Endothelial cell of umbilical vein (primary cell): ENCODE measurements around the gene RAB36. TPM values are rescaled to one million over a fixed set of nuclear protein-coding genes. Genes with fewer than 3 reads are reported as not detected.

Experiments used
- BruUV-seq: library from RNA; stranded (reverse); fragments of 400-500 nt; replicated peaks from 2 replicates; lab custom pipeline; 2021; lab: Mats Ljungman, UMichigan
- CTCF ChIA-PET: fragments of 300-600, 350-600 bp; sonication (Branson Sonifier 250); formaldehyde crosslinking; loops from one replicate; lab custom pipeline; 2021; ENCODE audit warnings: antibody characterized with exemption, inconsistent platforms; lab: Charles Lee
- POLR2A ChIA-PET: fragments of 300-600, 350-600 bp; sonication (Branson Sonifier 250); formaldehyde crosslinking; loops from one replicate; lab custom pipeline; 2021; ENCODE audit warnings: antibody characterized with exemption, inconsistent platforms; lab: Charles Lee
- DNase-seq: peaks from one replicate; pipeline ENCODE4 v3.0.0-alpha.2; 2011; ENCODE audit warnings: low read depth, low spot score
- FAIRE-seq: peaks from 2 replicates; lab custom pipeline; 2011; peaks lifted over from hg19 to GRCh38; lab: Jason Lieb, UNC
- H2AFZ ChIP-seq: 2 replicates; pipeline ENCODE4 v1.6.0; 2012; ENCODE audit warnings: low read depth, low read length, control low read depth, inconsistent platforms
- H3K27ac ChIP-seq: 2 replicates; pipeline ENCODE4 v1.5.1; 2011; ENCODE audit warnings: low read depth, mild to moderate bottlenecking, control low read depth, low read length, moderate library complexity; ENCODE audit not compliant: insufficient read depth
- H3K27me3 ChIP-seq, 2 experiments: 2 replicates each; pipeline versions ENCODE4 v1.6.0 to v1.6.1; 2011; ENCODE audit warnings: low read length in 2 of 2, mixed read lengths in 1 of 2; ENCODE audit not compliant: control insufficient read depth in 2 of 2, insufficient read depth in 2 of 2
- H3K36me3 ChIP-seq, 2 experiments: 2 replicates in 1 of 2; 3 replicates in 1 of 2; pipeline ENCODE4 v1.5.1; 2011; ENCODE audit warnings: low read length in 2 of 2, mild to moderate bottlenecking in 1 of 2, moderate library complexity in 1 of 2; ENCODE audit not compliant: control insufficient read depth in 2 of 2, insufficient read depth in 2 of 2; ENCODE audit errors: extremely low read depth in 1 of 2
- H3K4me1 ChIP-seq: 3 replicates; pipeline ENCODE4 v1.5.1; 2011; ENCODE audit warnings: mild to moderate bottlenecking, low read length; ENCODE audit not compliant: control insufficient read depth, insufficient read depth; ENCODE audit errors: extremely low read depth
- H3K4me2 ChIP-seq: 2 replicates; pipeline ENCODE4 v1.6.1; 2011; ENCODE audit warnings: low read length, control low read depth, mixed read lengths; ENCODE audit not compliant: insufficient read depth
- H3K4me3 ChIP-seq, 3 experiments: fragments of 200-600 bp in 1 of 3; sonication (generic), shearing (Covaris generic) in 1 of 3; replicated peaks in 1 of 3; 2 replicates each; pipeline ENCODE4 v1.5.1; 2011 to 2016; ENCODE audit warnings: control low read depth in 3 of 3, low read length in 3 of 3, mild to moderate bottlenecking in 2 of 3, inconsistent platforms in 1 of 3, low read depth in 1 of 3, moderate library complexity in 1 of 3; ENCODE audit not compliant: insufficient read depth in 1 of 3
- H3K79me2 ChIP-seq: 2 replicates; pipeline ENCODE4 v1.6.0; 2012; ENCODE audit warnings: low read length, inconsistent platforms; ENCODE audit not compliant: control insufficient read depth, insufficient read depth
- H3K9ac ChIP-seq: replicated peaks from 2 replicates; pipeline ENCODE3; 2011; ENCODE audit warnings: low read length, control low read depth; ENCODE audit not compliant: insufficient read depth; ENCODE audit errors: extremely low read depth
- H3K9me1 ChIP-seq: replicated peaks from 3 replicates; pipeline ENCODE4 v1.6.0; 2011; ENCODE audit warnings: mild to moderate bottlenecking, low read length; ENCODE audit not compliant: control insufficient read depth, insufficient read depth; ENCODE audit errors: extremely low read depth
- H3K9me3 ChIP-seq: replicated peaks from 2 replicates; pipeline ENCODE4 v1.5.1; 2012; ENCODE audit warnings: low read length, inconsistent platforms; ENCODE audit not compliant: control insufficient read depth, insufficient read depth
- H4K20me1 ChIP-seq: replicated peaks from 2 replicates; pipeline ENCODE3; 2011; ENCODE audit warnings: mild to moderate bottlenecking, low read length; ENCODE audit not compliant: control insufficient read depth, insufficient read depth; ENCODE audit errors: extremely low read depth
- EZH2 ChIP-seq: IDR thresholded peaks from 2 replicates; pipeline ENCODE4 v1.6.1; 2012; ENCODE audit warnings: borderline replicate concordance, low read depth, mild to moderate bottlenecking, moderate library complexity, low read length, inconsistent platforms; ENCODE audit not compliant: severe bottlenecking
- FOS ChIP-seq: IDR thresholded peaks from 2 replicates; pipeline ENCODE4 v1.6.1; 2011; ENCODE audit warnings: mild to moderate bottlenecking, low read length, moderate library complexity, borderline replicate concordance; ENCODE audit not compliant: insufficient read depth
- GATA2 ChIP-seq: IDR thresholded peaks from 2 replicates; pipeline ENCODE4 v1.7.0; 2011; ENCODE audit warnings: low read depth, mild to moderate bottlenecking, moderate library complexity, mixed read lengths, low read length; ENCODE audit not compliant: insufficient read length, insufficient read depth
- JUN ChIP-seq: IDR thresholded peaks from 2 replicates; pipeline ENCODE4 v1.6.1; 2011; ENCODE audit warnings: borderline replicate concordance, low read depth; ENCODE audit not compliant: insufficient read length, insufficient read depth
- MAX ChIP-seq: IDR thresholded peaks from 2 replicates; pipeline ENCODE4 v1.6.1; 2011; ENCODE audit not compliant: insufficient read depth, insufficient read length
- MYC ChIP-seq: IDR thresholded peaks from one replicate; pipeline ENCODE4 v1.6.1; 2011; ENCODE audit warnings: mild to moderate bottlenecking, low read depth, low read length
- POLR2A ChIP-seq: IDR thresholded peaks from 2 replicates; pipeline ENCODE4 v1.6.1; 2012; ENCODE audit warnings: low read depth, mild to moderate bottlenecking, control low read depth, low read length
- POLR2AphosphoS5 ChIP-seq: IDR thresholded peaks from 2 replicates; pipeline ENCODE4 v1.6.1; 2012; ENCODE audit warnings: low read depth, mild to moderate bottlenecking, control low read depth, low read length, moderate library complexity; ENCODE audit not compliant: insufficient read depth
- dilution Hi-C: fragments of 300-500 bp; cut with MboI; formaldehyde crosslinking; loops from one replicate; pipeline ENCODE4 v1.15.0; 2019; ENCODE audit warnings: low sequenced_read_pairs; ENCODE audit not compliant: extremely low pct_ligation_motif_present
- intact Hi-C: fragments of 100-400 bp; cut with micrococcal nuclease; formaldehyde crosslinking; loops from one replicate; pipeline ENCODE4 v1.10.0; 2022
- polyA plus RNA-seq, 4 experiments: library from polyadenylated mRNA; depleted of rRNA in 3 of 4; stranded (reverse) in 3 of 4; unstranded in 1 of 4; fragments of >200 nt; gene quantifications; 2 replicates each; pipeline versions ENCODE4 v1.2.1 to v1.2.3, GENCODE V29; 2011 to 2012; ENCODE audit warnings: missing spikeins in 1 of 4
- total RNA-seq: library from RNA; stranded (reverse); gene quantifications from 2 replicates; pipeline ENCODE4 v1.2.3, GENCODE V29; 2021
- TF ChIP-seq, protein P1 (sequence below), 2 donors: IDR thresholded peaks; 1 replicate in 1 of 2; 2 replicates in 1 of 2; pipeline ENCODE4 v1.5.1; 2011; ENCODE audit warnings: low read length in 2 of 2, mild to moderate bottlenecking in 2 of 2, moderate library complexity in 2 of 2, control low read depth in 1 of 2, inconsistent platforms in 1 of 2, low read depth in 1 of 2; ENCODE audit not compliant: insufficient read depth in 1 of 2; ENCODE audit errors: extremely low read depth in 1 of 2

RAB36 gene
- total and polyA plus RNA-seq, 2 donors (not counting 3 experiments of a cell fraction or from before 2014, with no cell fraction given), result 2.7 to 3.1 TPM

GRCh38 chr22:23156286-23156685, 11.0 kb downstream of the RAB36 start:
- no peak for FAIRE-seq
- Histone ChIP-seq H3K9me3 (no peaks in the 10 kb centered on the region), H3K27me3 (no peaks in the 10 kb centered on the region), H2AFZ (no peak overlapping the region), H3K79me2 (no peaks in the 10 kb centered on the region), H3K4me2 (no peak overlapping the region), H3K4me1 (no peaks in the 10 kb centered on the region), H4K20me1 (no peaks in the 10 kb centered on the region), H3K36me3 (no peaks in the 10 kb centered on the region), H3K9me1 (no peaks in the 10 kb centered on the region), H3K9ac (no peak overlapping the region), H3K27ac (no peak overlapping the region), H3K4me3 (no peak overlapping the region)
- ChIA-PET CTCF (interaction anchor here (1.1 to 3.1 kb wide), 5 partner anchors 11 to 230 kb away, joined by 3 to 15 read pairs (median 6); partner anchors contain the start of gene RAB36), POLR2A (no interaction called here)
- intact Hi-C loops, result no loop called here
- TF ChIP-seq, protein P1, sequence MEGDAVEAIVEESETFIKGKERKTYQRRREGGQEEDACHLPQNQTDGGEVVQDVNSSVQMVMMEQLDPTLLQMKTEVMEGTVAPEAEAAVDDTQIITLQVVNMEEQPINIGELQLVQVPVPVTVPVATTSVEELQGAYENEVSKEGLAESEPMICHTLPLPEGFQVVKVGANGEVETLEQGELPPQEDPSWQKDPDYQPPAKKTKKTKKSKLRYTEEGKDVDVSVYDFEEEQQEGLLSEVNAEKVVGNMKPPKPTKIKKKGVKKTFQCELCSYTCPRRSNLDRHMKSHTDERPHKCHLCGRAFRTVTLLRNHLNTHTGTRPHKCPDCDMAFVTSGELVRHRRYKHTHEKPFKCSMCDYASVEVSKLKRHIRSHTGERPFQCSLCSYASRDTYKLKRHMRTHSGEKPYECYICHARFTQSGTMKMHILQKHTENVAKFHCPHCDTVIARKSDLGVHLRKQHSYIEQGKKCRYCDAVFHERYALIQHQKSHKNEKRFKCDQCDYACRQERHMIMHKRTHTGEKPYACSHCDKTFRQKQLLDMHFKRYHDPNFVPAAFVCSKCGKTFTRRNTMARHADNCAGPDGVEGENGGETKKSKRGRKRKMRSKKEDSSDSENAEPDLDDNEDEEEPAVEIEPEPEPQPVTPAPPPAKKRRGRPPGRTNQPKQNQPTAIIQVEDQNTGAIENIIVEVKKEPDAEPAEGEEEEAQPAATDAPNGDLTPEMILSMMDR (IDR thresholded peaks at IDR 0.05; ENCODE audit: extremely low read depth in 1 of 2, insufficient read depth in 1 of 2, low read depth in 1 of 2, low read length in 2 of 2), result no peak
- TF ChIP-seq GATA2, result no peak
- TF ChIP-seq EZH2, result no peak
- no peak for TF ChIP-seq MYC
- no peak for TF ChIP-seq POLR2AphosphoS5
- TF ChIP-seq FOS, result no peak
- TF ChIP-seq POLR2A, result no peak
- TF ChIP-seq JUN, result no peak
- no peak for TF ChIP-seq MAX
- BruUV-seq, result no TSS peak
- dilution Hi-C loops, result no loop called here
- no peak for DNase-seq
